ENCODE measurements around the gene KIAA1755.

Gene KIAA1755

DNA sequence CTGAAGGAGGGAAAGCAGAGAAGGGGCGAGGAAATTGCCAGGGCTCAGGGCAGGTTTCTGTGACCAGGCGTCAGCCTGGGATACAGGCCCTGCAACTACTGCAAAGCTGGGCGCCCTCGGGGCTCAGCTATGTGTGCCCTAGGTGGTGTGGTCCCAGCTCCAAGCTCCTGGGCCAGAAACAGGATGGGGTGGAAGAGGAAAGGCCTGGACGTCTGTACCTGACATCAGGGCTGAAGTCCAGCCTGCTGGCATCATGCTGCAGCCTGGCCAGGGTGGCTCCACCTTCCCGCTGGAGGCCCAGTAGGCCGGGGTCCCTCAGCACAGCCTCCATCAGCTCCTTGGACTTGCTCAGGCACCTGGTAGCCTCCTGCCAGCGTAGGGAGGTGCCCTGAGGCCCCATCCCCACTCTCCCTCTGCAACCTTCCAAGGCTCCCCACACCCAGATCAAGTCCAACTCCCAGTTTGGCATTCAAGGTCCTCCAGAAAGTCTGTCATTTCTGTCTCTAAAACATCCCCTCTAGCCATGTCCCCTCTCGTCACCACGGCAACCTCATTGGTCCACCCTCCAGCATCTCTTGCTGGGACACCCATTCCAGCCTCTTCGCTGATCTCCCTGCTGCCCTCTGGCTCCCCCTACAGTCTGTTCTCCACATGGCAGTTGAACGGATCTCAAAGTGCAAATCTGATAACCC, 38.2 kb downstream of the KIAA1755 start:
- Histone ChIP-seq H3K79me2 (ENCODE audit: insufficient read depth, low read length) (no peaks in the 10 kb centered on the region), H3K27me3 (ENCODE audit: low read length) (no peaks in the 10 kb centered on the region), H4K20me1 (ENCODE audit: low read depth, low read length) (no peaks in the 10 kb centered on the region), H3K9ac (ENCODE audit: low read length) (no peak overlapping the region), H2AFZ (ENCODE audit: low read depth, low read length, severe bottlenecking) (no peak overlapping the region), H3K36me3 (ENCODE audit: low read length) (no peaks in the 10 kb centered on the region), H3K27ac (ENCODE audit: low read depth, low read length) (no peak overlapping the region), H3K9me2 (replicated peaks; ENCODE audit: insufficient read depth, low read length) (no peaks in the 10 kb centered on the region), H3K9me3 (ENCODE audit: insufficient read depth, low read length) (no peaks in the 10 kb centered on the region), H3K4me3 (ENCODE audit: insufficient read depth, low read length, poor library complexity, severe bottlenecking) (no peak overlapping the region), H3F3A (ENCODE audit: insufficient read depth) (no peaks in the 10 kb centered on the region), H3K4me2 (ENCODE audit: low read depth, low read length, poor library complexity, severe bottlenecking) (no peak overlapping the region)
- TF ChIP-seq, protein P1, sequence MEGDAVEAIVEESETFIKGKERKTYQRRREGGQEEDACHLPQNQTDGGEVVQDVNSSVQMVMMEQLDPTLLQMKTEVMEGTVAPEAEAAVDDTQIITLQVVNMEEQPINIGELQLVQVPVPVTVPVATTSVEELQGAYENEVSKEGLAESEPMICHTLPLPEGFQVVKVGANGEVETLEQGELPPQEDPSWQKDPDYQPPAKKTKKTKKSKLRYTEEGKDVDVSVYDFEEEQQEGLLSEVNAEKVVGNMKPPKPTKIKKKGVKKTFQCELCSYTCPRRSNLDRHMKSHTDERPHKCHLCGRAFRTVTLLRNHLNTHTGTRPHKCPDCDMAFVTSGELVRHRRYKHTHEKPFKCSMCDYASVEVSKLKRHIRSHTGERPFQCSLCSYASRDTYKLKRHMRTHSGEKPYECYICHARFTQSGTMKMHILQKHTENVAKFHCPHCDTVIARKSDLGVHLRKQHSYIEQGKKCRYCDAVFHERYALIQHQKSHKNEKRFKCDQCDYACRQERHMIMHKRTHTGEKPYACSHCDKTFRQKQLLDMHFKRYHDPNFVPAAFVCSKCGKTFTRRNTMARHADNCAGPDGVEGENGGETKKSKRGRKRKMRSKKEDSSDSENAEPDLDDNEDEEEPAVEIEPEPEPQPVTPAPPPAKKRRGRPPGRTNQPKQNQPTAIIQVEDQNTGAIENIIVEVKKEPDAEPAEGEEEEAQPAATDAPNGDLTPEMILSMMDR (IDR thresholded peaks at IDR 0.05; ENCODE audit: insufficient read depth, low read length, poor library complexity, severe bottlenecking) = peak; percentile 77
- no peak for TF ChIP-seq EZH2phosphoT487 (conservative IDR thresholded peaks at IDR 0.05; ENCODE audit: low read length)

DNA sequence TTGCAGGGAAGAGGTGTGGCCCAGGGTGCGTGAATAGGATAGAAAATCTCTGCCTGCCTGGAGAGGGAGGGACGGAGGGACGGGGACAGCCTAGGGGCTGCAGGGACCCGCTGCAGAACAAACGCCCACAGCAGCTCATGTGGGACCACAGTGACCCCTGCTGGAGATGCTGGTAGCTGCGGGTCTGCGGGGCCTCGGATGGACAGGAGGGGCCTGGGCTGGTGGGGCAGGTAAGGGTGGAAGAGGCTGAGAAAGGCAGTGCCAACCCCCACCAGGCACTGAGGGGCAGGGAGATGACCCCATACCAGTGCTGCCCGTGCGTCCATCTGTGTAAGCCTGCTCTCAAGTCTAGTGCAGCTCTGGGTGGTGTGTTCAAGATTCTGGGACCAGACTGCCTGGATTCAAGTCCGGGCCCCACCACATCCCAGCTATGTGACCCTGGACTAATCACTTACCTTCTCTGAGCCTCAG, 39.4 kb downstream of the KIAA1755 start:
- H3K79me2 ChIP-seq (ENCODE audit: insufficient read depth, low read length) = no peaks in the 10 kb centered on the region
- no peaks in the 10 kb centered on the region for H3K27me3 ChIP-seq (ENCODE audit: low read length)
- H3K9ac ChIP-seq (ENCODE audit: low read length) = no peak overlapping the region
- H3K27ac ChIP-seq (ENCODE audit: low read depth, low read length) = no peak overlapping the region
- H3K9me3 ChIP-seq (ENCODE audit: insufficient read depth, low read length) = no peaks in the 10 kb centered on the region
- no peaks in the 10 kb centered on the region for H3K9me2 ChIP-seq (replicated peaks; ENCODE audit: insufficient read depth, low read length)
- H2AFZ ChIP-seq (ENCODE audit: low read depth, low read length, severe bottlenecking) = no peak overlapping the region
- no peak for TF ChIP-seq EZH2phosphoT487 (conservative IDR thresholded peaks at IDR 0.05; ENCODE audit: low read length)
- TF ChIP-seq, protein P1 (IDR thresholded peaks at IDR 0.05; ENCODE audit: insufficient read depth, low read length, poor library complexity, severe bottlenecking) = peak; percentile 74
- no peaks in the 10 kb centered on the region for H4K20me1 ChIP-seq (ENCODE audit: low read depth, low read length)
- H3K36me3 ChIP-seq (ENCODE audit: low read length) = no peaks in the 10 kb centered on the region
- no peaks in the 10 kb centered on the region for H3F3A ChIP-seq (ENCODE audit: insufficient read depth)
- no peak overlapping the region for H3K4me2 ChIP-seq (ENCODE audit: low read depth, low read length, poor library complexity, severe bottlenecking)
- no peak overlapping the region for H3K4me3 ChIP-seq (ENCODE audit: insufficient read depth, low read length, poor library complexity, severe bottlenecking)

DNA sequence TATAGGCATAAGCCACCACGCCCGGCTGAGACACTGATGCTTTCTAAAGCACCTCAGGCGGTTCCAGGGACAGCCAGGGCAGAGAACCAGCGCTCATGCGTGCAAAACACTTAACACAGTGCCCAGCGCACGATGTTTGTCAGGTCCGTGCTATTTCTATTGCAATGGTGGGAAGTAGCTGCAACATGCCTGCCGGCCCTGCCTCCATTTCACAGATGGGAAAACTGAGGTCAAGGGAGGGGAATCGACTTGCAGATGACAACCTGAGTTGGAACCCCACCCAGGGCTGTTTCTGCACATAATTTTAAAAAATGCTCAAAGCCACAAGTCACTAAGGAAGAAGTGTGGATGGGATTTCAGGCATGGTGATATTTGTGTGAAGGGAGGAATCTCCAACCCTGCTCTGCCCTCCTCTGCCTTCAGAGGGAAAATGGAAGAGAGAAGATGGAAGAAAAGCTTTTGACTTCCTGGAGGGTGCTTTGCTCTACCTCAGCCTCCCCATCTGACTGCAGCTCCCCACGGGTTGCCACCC, 39.9 kb downstream of the KIAA1755 start:
- no peak overlapping the region for H3K4me3 ChIP-seq (ENCODE audit: insufficient read depth, low read length, poor library complexity, severe bottlenecking)

More for the DNA sequence above, 39.9 kb downstream of the KIAA1755 start:
- Histone ChIP-seq H3K4me2 (ENCODE audit: low read depth, low read length, poor library complexity, severe bottlenecking) (no peak overlapping the region), H2AFZ (ENCODE audit: low read depth, low read length, severe bottlenecking) (no peak overlapping the region), H3K27me3 (ENCODE audit: low read length) (no peaks in the 10 kb centered on the region), H3K79me2 (ENCODE audit: insufficient read depth, low read length) (no peaks in the 10 kb centered on the region), H3K9me3 (ENCODE audit: insufficient read depth, low read length) (no peaks in the 10 kb centered on the region), H3K9me2 (replicated peaks; ENCODE audit: insufficient read depth, low read length) (no peaks in the 10 kb centered on the region), H4K20me1 (ENCODE audit: low read depth, low read length) (no peaks in the 10 kb centered on the region), H3K27ac (ENCODE audit: low read depth, low read length) (no peak overlapping the region), H3K36me3 (ENCODE audit: low read length) (no peaks in the 10 kb centered on the region), H3F3A (ENCODE audit: insufficient read depth) (no peaks in the 10 kb centered on the region), H3K9ac (ENCODE audit: low read length) (no peak overlapping the region)
- TF ChIP-seq EZH2phosphoT487 (conservative IDR thresholded peaks at IDR 0.05; ENCODE audit: low read length) = no peak
- TF ChIP-seq, protein P1 (IDR thresholded peaks at IDR 0.05; ENCODE audit: insufficient read depth, low read length, poor library complexity, severe bottlenecking) = no peak

Data from SU-DHL-6 (cell line).